ENCODE results near the gene UTP11. TPM values are rescaled to one million over a fixed set of nuclear protein-coding genes. Genes with fewer than 3 reads are reported as not detected.

The UTP11 gene
- total and polyA plus RNA-seq, 2 of the 8 experiments (the other 6 are each of a cell fraction or from before 2014, with no cell fraction given), result 19.5 to 60.5 TPM

DNA sequence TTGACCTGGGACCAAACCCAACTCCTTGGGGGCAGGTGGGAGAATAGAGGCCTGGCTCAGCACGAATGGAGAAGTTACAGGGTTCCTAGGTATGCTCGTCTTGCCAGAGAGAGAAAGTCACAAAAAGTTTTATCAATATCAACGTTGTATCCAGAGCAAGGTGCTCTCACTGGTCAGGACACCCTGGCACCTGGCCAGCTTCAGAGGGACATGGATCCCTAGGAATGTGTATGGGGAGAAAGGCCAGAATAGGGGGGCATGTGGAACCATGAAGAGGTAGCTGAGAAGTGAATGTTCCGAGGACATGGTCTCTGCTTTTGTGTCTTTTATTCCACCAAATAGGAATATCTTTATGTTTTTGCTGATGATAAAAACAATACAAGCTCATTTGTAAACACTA, 43.4 kb downstream of the UTP11 start:
- no peak overlapping the region for H3K4me2 ChIP-seq (ENCODE audit: insufficient read depth in 1 of 2, low read depth in 2 of 2, low read length in 2 of 2)
- H3K23me2 ChIP-seq (ENCODE audit: low read depth, low read length), result 0 out of 2 replicates have a peak, but pooled peaks cover 2% of the 10 kb centered on the region
- no peak overlapping the region for H2AK5ac ChIP-seq (ENCODE audit: low read depth, low read length)
- H3K23ac ChIP-seq (ENCODE audit: insufficient read length), result no peak overlapping the region
- H3K27me3 ChIP-seq (replicated peaks in 1 of 4; ENCODE audit: control insufficient read depth in 3 of 4, extremely low read depth in 1 of 4, insufficient read depth in 3 of 4, low read length in 3 of 4), result no peaks in the 10 kb centered on the region
- ChIA-PET CTCF (ENCODE audit: partially characterized antibody) (interaction anchor here (1.1 to 18.0 kb wide), 4 partner anchors 14 to 74 kb away, joined by 3 to 212 read pairs (median 4); partner anchors contain the start of gene SF3A3), POLR2A (ENCODE audit: partially characterized antibody) (interaction anchor here (0.8 to 2.7 kb wide), 2 partner anchors 8 to 375 kb away, joined by 3 to 12 read pairs; partner anchors contain the start of gene POU3F1)
- no peak overlapping the region for H2BK12ac ChIP-seq (ENCODE audit: low read depth, low read length)
- no peak overlapping the region for H4K91ac ChIP-seq (replicated peaks; ENCODE audit: insufficient read length, low read length)
- no peak overlapping the region for H3K27ac ChIP-seq (ENCODE audit: low read depth, low read length)
- no peak overlapping the region for H3K56ac ChIP-seq (replicated peaks; ENCODE audit: insufficient read length, low read depth, low read length)
- H2BK5ac ChIP-seq (ENCODE audit: low read depth, low read length), result no peak overlapping the region
- H3K4ac ChIP-seq (replicated peaks; ENCODE audit: insufficient read length, low read depth, low read length), result no peak overlapping the region
- FAIRE-seq (peak; percentile 32), DNase-seq (ENCODE audit: low read depth in 1 of 2, low spot score in 2 of 2) (no peak)
- H3K79me1 ChIP-seq (ENCODE audit: low read depth, low read length), result peaks cover 8% of the 10 kb centered on the region
- H3K79me2 ChIP-seq (ENCODE audit: control insufficient read depth in 1 of 2, insufficient read depth in 2 of 2, low read length in 2 of 2), result peaks cover 0 to 9% of the 10 kb centered on the region in 2 experiments; a peak in 1 of 4 replicates
- H4K20me1 ChIP-seq (replicated peaks in 1 of 2; ENCODE audit: control insufficient read depth in 1 of 2, insufficient read depth in 2 of 2, low read length in 2 of 2), result peaks cover 4 to 5% of the 10 kb centered on the region in 2 experiments
- H2BK15ac ChIP-seq (ENCODE audit: low read length), result no peak overlapping the region
- H4K8ac ChIP-seq (ENCODE audit: extremely low read depth, insufficient read depth, low read length), result no peak overlapping the region
- no peak overlapping the region for H3K4me3 ChIP-seq (ENCODE audit: extremely low read depth in 1 of 4, insufficient read depth in 2 of 4, low read depth in 3 of 4, low read length in 4 of 4)
- H2BK120ac ChIP-seq (replicated peaks; ENCODE audit: low read depth, low read length), result no peak overlapping the region
- no peaks in the 10 kb centered on the region for H3K9me3 ChIP-seq (ENCODE audit: insufficient read depth in 2 of 2, low read depth in 1 of 2, low read length in 1 of 2)
- no peak overlapping the region for H3K14ac ChIP-seq (ENCODE audit: insufficient read length)
- no peak overlapping the region for H2BK20ac ChIP-seq (ENCODE audit: low read length)
- H3K36me3 ChIP-seq (ENCODE audit: control insufficient read depth in 2 of 4, insufficient read depth in 4 of 4, low read length in 3 of 4), result no peaks in the 10 kb centered on the region
- TF ChIP-seq YY1 (IDR thresholded peaks at IDR 0.05; ENCODE audit: low read depth, low read length) (no peak), TCF12 (IDR thresholded peaks at IDR 0.05; ENCODE audit: low read depth, low read length) (no peak), CREB1 (IDR thresholded peaks at IDR 0.05) (no peak), KDM4A (IDR thresholded peaks at IDR 0.05; ENCODE audit: low read depth, low read length, severe bottlenecking) (no peak), SP1 (IDR thresholded peaks at IDR 0.05; ENCODE audit: low read depth, low read length) (no peak), SIN3A (conservative IDR thresholded peaks at IDR 0.05 in 1 of 2, IDR thresholded peaks at IDR 0.05 in 1 of 2; ENCODE audit: low read depth in 1 of 2, low read length in 2 of 2) (no peak), JUND (IDR thresholded peaks at IDR 0.05; ENCODE audit: low read length) (no peak), PHF8 (conservative IDR thresholded peaks at IDR 0.05; ENCODE audit: low read depth, low read length) (no peak), SIRT6 (IDR thresholded peaks at IDR 0.05; ENCODE audit: low read length) (no peak), SIX5 (IDR thresholded peaks at IDR 0.05; ENCODE audit: low read depth, low read length) (no peak), SRF (IDR thresholded peaks at IDR 0.05; ENCODE audit: low read depth, low read length) (no peak)
- no peak overlapping the region for H3K9ac ChIP-seq (replicated peaks in 1 of 4; ENCODE audit: extremely low read depth in 1 of 4, low read depth in 3 of 4, low read length in 3 of 4)
- peaks cover 0 to 14% (median 8%) of the 10 kb centered on the region in 4 experiments for H3K4me1 ChIP-seq (replicated peaks in 1 of 4; ENCODE audit: control insufficient read depth in 3 of 4, insufficient read depth in 4 of 4, low read length in 3 of 4)
- no peak overlapping the region for H3K18ac ChIP-seq (ENCODE audit: extremely low read depth, low read length)
- H2AFZ ChIP-seq (ENCODE audit: low read length), result no peak overlapping the region
- 79% methylated on average over 4 of the region's 4 CpGs; no CpG with 5 or more reads in 1 of the 2 experiments for WGBS, 2 experiments (ENCODE audit: extremely low coverage in 1 of 2, insufficient coverage in 1 of 2, insufficient read length in 1 of 2, insufficient replicate concordance in 2 of 2, low coverage in 1 of 2, low lambda C conversion rate in 2 of 2, missing lambda C conversion rate in 1 of 2)
- no peak overlapping the region for H4K5ac ChIP-seq (ENCODE audit: insufficient read length, low read depth, low read length)
